B cell (primary cell): Measurements from ENCODE around the gene NDUFAF2.

Experiments used
- CTCF ChIP-seq: fragments of 200-600 bp; IDR thresholded peaks from one replicate; pipeline ENCODE4 v1.8.0; 2022; ENCODE audit warnings: antibody characterized with exemption, mild to moderate bottlenecking
- EZH2 ChIP-seq: IDR thresholded peaks from 2 replicates; pipeline ENCODE4 v1.6.1; 2012; ENCODE audit warnings: borderline replicate concordance, low read depth, mild to moderate bottlenecking, moderate library complexity, low read length; ENCODE audit not compliant: insufficient read depth, poor library complexity, severe bottlenecking

DNA sequence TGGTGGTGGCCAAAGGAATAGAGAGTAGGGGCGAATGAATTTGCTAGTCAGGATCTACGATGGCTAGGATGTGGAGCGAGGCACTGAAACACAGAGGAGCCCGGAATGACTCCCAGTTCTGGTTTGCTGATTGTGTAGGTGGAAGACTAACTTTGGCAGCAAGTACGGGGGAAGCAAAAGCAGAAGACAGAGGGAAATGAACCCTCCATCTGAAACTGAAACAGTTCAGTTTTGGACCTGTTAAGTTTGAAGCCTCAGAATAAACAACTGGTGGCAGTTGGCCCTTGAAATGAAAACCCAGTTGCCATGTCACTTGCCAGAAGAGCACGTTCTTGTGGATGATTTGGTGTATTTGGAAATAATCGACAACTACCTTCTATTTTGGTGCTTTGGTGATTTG lies 232.7 kb downstream of the NDUFAF2 start:
- TF ChIP-seq CTCF (no peak), EZH2 (no peak)
